Right lobe of liver (tissue), 6 donors: ENCODE results near the gene LYSMD3. TPM values are rescaled to one million over a fixed set of nuclear protein-coding genes. Genes with fewer than 3 reads are reported as not detected.

ENCODE experiments used
- ATAC-seq, 4 donors: fragments of 200-7000 bp; cut with Tn5 transposase; one replicate each; pipeline ENCODE4 v1.9.1; 2020; ENCODE audit warnings: mild to moderate bottlenecking in 4 of 4, moderate library complexity in 4 of 4
- DNase-seq, 3 donors: peaks; one replicate each; pipeline ENCODE4 v3.0.0-alpha.2; 2020
- H3K27ac ChIP-seq, 3 donors: fragments of 200-600 bp; one replicate each; pipeline ENCODE4 v1.8.0; 2022
- H3K27me3 ChIP-seq, 2 donors: fragments of 200-600 bp; one replicate each; pipeline ENCODE4 v1.8.0; 2022
- H3K36me3 ChIP-seq, 4 donors: fragments of 200-600 bp; sonication (generic) in 1 of 4; one replicate each; pipeline versions ENCODE4 v1.5.1 to v1.8.0; 2017 to 2022; ENCODE audit warnings: control low read depth in 1 of 4
- H3K4me1 ChIP-seq, 4 donors: fragments of 200-600 bp; sonication (generic) in 1 of 4; one replicate each; pipeline versions ENCODE4 v1.5.1 to v1.8.0; 2017 to 2022; ENCODE audit warnings: control low read depth in 1 of 4
- H3K4me3 ChIP-seq, 3 donors: fragments of 200-600 bp; one replicate each; pipeline ENCODE4 v1.8.0; 2022
- H3K9me3 ChIP-seq, 4 donors: fragments of 200-600 bp; sonication (generic) in 1 of 4; one replicate each; pipeline versions ENCODE4 v1.5.1 to v1.8.0; 2017 to 2022; ENCODE audit warnings: control low read depth in 1 of 4
- CTCF ChIP-seq, 4 donors: fragments of 200-600 bp in 3 of 4; fragments of 450-650 bp in 1 of 4; IDR thresholded peaks; one replicate each; pipeline versions ENCODE4 v1.5.1 to v1.8.0; 2016 to 2022; ENCODE audit warnings: antibody characterized with exemption in 4 of 4, mild to moderate bottlenecking in 2 of 4
- POLR2A ChIP-seq: fragments of 450-650 bp; IDR thresholded peaks from one replicate; pipeline ENCODE4 v1.6.1; 2017; ENCODE audit warnings: antibody characterized with exemption, mild to moderate bottlenecking
- WGBS: methylation state at CpG from one replicate; pipeline ENCODE4 v1.1.6; 2018; ENCODE audit warnings: low coverage, low lambda C conversion rate; ENCODE audit not compliant: insufficient coverage; ENCODE audit errors: missing lambda C conversion rate; 5-methylcytosine and 5-hydroxymethylcytosine counted together
- intact Hi-C, 2 donors: fragments of 100-400 bp; cut with DNase I; formaldehyde crosslinking; loops; one replicate each; pipeline versions ENCODE4 v1.11.2 to v1.14.1; 2022
- total RNA-seq, 6 experiments: library from RNA; depleted of rRNA in 2 of 6; stranded (reverse); fragments of >200 nt in 2 of 6; fragmentation: NEBNext Ultra II Directional in 3 of 6; extraction: Animal tissue kit (Norgen Biotek cat#: 25700) in 3 of 6; gene quantifications; one replicate each; pipeline versions ENCODE4 v1.1.0 to v1.2.4, GENCODE V29; 2016 to 2023
- donor health status: DM: no; HTN: yes; CAD: no.
- donor health status: DM: no; HTN: no; CAD: no.
- donor health status: DM: no; HTN: no; CAD: no.
- donor health status: DM: no; HTN: yes; CAD: no.
- donor health status: DM: no; HTN: yes; CAD: no.

LYSMD3 gene
- total RNA-seq, 6 experiments from 2014 or later = 11.4 to 16.6 (median 13.3) TPM

GRCh38 chr5:90479611-90480385 is 49.6 kb downstream of the LYSMD3 start:
- peaks cover 0 to 7% (median 0%) of the 10 kb centered on the region in 4 donors for H3K4me1 ChIP-seq
- intact Hi-C loops = no loop called here
- ATAC-seq (no peak), DNase-seq (no peak)
- no peaks in the 10 kb centered on the region for H3K36me3 ChIP-seq
- H3K4me3 ChIP-seq = no peak overlapping the region
- no peak overlapping the region for H3K27ac ChIP-seq
- no peaks in the 10 kb centered on the region for H3K9me3 ChIP-seq
- H3K27me3 ChIP-seq = no peaks in the 10 kb centered on the region
- no peak for TF ChIP-seq POLR2A
- TF ChIP-seq CTCF (IDR thresholded peaks at IDR 0.05) = no peak

- H3K27me3 ChIP-seq = no peaks in the 10 kb centered on the region
- TF ChIP-seq POLR2A (no peak), CTCF (IDR thresholded peaks at IDR 0.05) (no peak)
- H3K9me3 ChIP-seq = no peaks in the 10 kb centered on the region
- H3K4me1 ChIP-seq = peaks cover 0 to 12% (median 0%) of the 10 kb centered on the region in 4 donors
- H3K36me3 ChIP-seq = no peaks in the 10 kb centered on the region
- intact Hi-C loops = no loop called here
- DNase-seq (no peak), ATAC-seq (no peak)
- WGBS = 39% methylated on average over 8 of the region's 8 CpGs
- peak overlapping the region; percentile 0 to 68 (median 29) for H3K27ac ChIP-seq
- peak overlapping the region; percentile 9 to 42 (median 37) for H3K4me3 ChIP-seq
Measured at GRCh38 chr5:90477621-90478215, 51.7 kb downstream of the LYSMD3 start.

GRCh38 chr5:90477073-90477472 is 52.3 kb downstream of the LYSMD3 start:
- H3K4me1 ChIP-seq = peaks cover 0 to 15% (median 0%) of the 10 kb centered on the region in 4 donors

GRCh38 chr5:90476391-90476790 is 53.0 kb downstream of the LYSMD3 start:
- TF ChIP-seq POLR2A = no peak
- no peak for TF ChIP-seq CTCF (IDR thresholded peaks at IDR 0.05)
- Histone ChIP-seq H3K36me3 (no peaks in the 10 kb centered on the region), H3K9me3 (no peaks in the 10 kb centered on the region), H3K27ac (no peak overlapping the region), H3K27me3 (no peaks in the 10 kb centered on the region), H3K4me1 (peaks cover 0 to 15% (median 0%) of the 10 kb centered on the region in 4 donors), H3K4me3 (no peak overlapping the region)
- DNase-seq (no peak), ATAC-seq (no peak)
- intact Hi-C loops = no loop called here
- WGBS = 73% methylated on average over 3 of the region's 3 CpGs

More at GRCh38 chr5:90477073-90477472, 52.3 kb downstream of the LYSMD3 start:
- Histone ChIP-seq H3K9me3 (no peaks in the 10 kb centered on the region), H3K4me3 (peak overlapping the region in 2 of 3 donors; percentile 37 to 42), H3K27ac (peak overlapping the region; percentile 0 to 68 (median 29)), H3K27me3 (no peaks in the 10 kb centered on the region), H3K36me3 (no peaks in the 10 kb centered on the region)
- WGBS = 34% methylated on average over 2 of the region's 2 CpGs
- intact Hi-C loops = no loop called here
- DNase-seq (no peak), ATAC-seq (no peak)
- TF ChIP-seq CTCF (IDR thresholded peaks at IDR 0.05) (no peak), POLR2A (no peak)
